ENCODE measurements around the gene PBRM1. TPM values are rescaled to one million over a fixed set of nuclear protein-coding genes. Genes with fewer than 3 reads are reported as not detected.

PBRM1 gene
- total and polyA plus RNA-seq, 2 experiments from 2014 or later = 42.6 to 60.3 TPM

DNA sequence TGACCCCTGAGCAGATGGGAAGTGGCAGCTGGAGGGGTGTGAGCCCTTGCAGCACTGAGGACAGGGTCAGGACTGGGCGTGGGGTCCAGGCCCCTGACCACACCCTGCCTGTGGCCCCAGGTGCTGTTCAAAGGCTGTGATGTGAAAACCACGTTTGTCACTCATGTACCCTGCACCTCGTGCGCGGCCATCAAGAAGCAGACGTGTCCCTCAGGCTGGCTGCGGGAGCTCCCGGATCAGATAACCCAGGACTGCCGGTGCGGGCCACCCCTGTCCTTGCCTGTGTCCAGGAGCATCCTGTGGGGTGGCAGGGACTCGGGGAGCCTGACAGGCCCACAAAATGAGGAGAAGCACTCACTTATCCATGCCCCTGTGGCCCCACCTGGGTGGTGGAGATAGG is 184.7 kb downstream of the PBRM1 start:
- Histone ChIP-seq H3K9me2 (ENCODE audit: insufficient read depth) (no peaks in the 10 kb centered on the region), H3K4me1 (ENCODE audit: insufficient read depth) (peaks cover 16% of the 10 kb centered on the region), H3K36me3 (ENCODE audit: low read depth) (no peaks in the 10 kb centered on the region), H3K27ac (no peak overlapping the region), H2AFZ (no peak overlapping the region), H3K27me3 (replicated peaks; ENCODE audit: insufficient read depth) (no peaks in the 10 kb centered on the region), H3K9me3 (ENCODE audit: low read depth) (no peaks in the 10 kb centered on the region), H3F3A (ENCODE audit: insufficient read depth) (0 out of 2 replicates have a peak, but pooled peaks cover 11% of the 10 kb centered on the region), H3K4me2 (ENCODE audit: unreplicated experiment) (no peak overlapping the region), H3K4me3 (no peak overlapping the region), H3K9ac (no peak overlapping the region), H3K79me2 (ENCODE audit: insufficient read depth) (no peaks in the 10 kb centered on the region), H4K20me1 (ENCODE audit: insufficient read depth) (no peaks in the 10 kb centered on the region)
- TF ChIP-seq EZH2phosphoT487 (IDR thresholded peaks at IDR 0.05; ENCODE audit: insufficient read depth, low read depth) (no peak), EZH2 (IDR thresholded peaks at IDR 0.05; ENCODE audit: insufficient read depth, poor library complexity, severe bottlenecking) (no peak)
- in situ Hi-C loops (cut with MboI) = no loop called here
- DNase-seq = no peak
- 87 to 93% methylated on average over 9 to 11 of the region's 11 CpGs for WGBS, 2 experiments (ENCODE audit: low coverage in 1 of 2, low lambda C conversion rate in 2 of 2, missing lambda C conversion rate in 2 of 2)

DNA sequence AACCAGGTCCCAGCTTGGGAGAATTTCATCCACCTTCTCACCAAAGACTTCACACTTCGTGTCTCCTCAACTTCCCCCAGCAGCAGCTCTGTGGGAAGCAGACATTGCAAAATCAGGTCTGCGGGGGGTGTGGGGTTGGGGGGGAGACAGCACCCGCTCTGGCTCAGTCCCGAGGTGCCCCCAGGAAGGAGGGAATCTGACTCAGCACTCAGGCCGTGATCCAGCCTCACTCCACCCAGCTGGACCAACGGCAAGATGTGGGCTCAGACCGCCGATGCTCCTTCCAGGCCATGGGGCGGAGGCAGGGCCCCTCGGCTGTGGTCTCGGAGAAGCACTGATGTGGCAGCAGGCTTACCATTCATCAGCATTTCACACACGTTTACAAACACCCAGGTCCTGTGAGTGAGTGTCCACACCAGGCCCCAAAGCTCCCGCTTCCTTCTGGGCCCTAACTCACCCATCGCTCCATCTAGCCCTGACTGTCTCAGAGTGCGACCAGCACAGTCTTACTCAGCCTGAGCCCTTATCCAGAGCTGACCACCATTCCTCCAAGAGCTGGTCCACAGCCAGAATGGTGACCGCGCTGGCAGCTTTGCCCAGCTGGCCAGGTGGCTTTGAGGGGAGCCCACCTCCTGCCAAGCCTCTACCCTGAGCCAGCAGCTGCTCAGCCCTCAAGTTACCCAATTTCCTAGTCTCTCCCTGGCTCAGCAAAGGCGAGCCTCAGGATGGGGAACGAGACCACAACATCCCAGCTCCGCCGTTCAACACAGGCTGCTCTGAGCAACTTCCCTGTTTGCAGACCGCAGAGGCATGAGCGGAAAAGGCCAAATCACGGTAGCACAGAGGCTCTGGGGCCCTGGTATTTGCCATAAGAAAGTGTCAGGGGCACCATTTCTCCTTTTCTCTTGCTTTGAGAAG is 187.3 kb downstream of the PBRM1 start:
- Histone ChIP-seq H3K4me3 (no peak overlapping the region), H3K9me2 (ENCODE audit: insufficient read depth) (no peaks in the 10 kb centered on the region), H3F3A (ENCODE audit: insufficient read depth) (0 out of 2 replicates have a peak, but pooled peaks cover 11% of the 10 kb centered on the region), H3K27ac (peak overlapping the region; percentile 58), H3K4me1 (ENCODE audit: insufficient read depth) (peaks cover 23% of the 10 kb centered on the region), H3K9ac (peak overlapping the region; percentile 51), H4K20me1 (ENCODE audit: insufficient read depth) (no peaks in the 10 kb centered on the region), H3K36me3 (ENCODE audit: low read depth) (no peaks in the 10 kb centered on the region), H3K79me2 (ENCODE audit: insufficient read depth) (no peaks in the 10 kb centered on the region), H3K27me3 (replicated peaks; ENCODE audit: insufficient read depth) (no peaks in the 10 kb centered on the region), H2AFZ (peak overlapping the region; percentile 36; the same call in 1 of the 2 replicates), H3K9me3 (ENCODE audit: low read depth) (no peaks in the 10 kb centered on the region), H3K4me2 (ENCODE audit: unreplicated experiment) (peak overlapping the region; percentile 44)
- in situ Hi-C loops (cut with MboI) = no loop called here
- TF ChIP-seq EZH2phosphoT487 (IDR thresholded peaks at IDR 0.05; ENCODE audit: insufficient read depth, low read depth) = no peak
- DNase-seq = peak; percentile 86
- WGBS, 2 experiments (ENCODE audit: low coverage in 1 of 2, low lambda C conversion rate in 2 of 2, missing lambda C conversion rate in 2 of 2) = 49 to 52% methylated on average over 24 of the region's 24 CpGs

DNA sequence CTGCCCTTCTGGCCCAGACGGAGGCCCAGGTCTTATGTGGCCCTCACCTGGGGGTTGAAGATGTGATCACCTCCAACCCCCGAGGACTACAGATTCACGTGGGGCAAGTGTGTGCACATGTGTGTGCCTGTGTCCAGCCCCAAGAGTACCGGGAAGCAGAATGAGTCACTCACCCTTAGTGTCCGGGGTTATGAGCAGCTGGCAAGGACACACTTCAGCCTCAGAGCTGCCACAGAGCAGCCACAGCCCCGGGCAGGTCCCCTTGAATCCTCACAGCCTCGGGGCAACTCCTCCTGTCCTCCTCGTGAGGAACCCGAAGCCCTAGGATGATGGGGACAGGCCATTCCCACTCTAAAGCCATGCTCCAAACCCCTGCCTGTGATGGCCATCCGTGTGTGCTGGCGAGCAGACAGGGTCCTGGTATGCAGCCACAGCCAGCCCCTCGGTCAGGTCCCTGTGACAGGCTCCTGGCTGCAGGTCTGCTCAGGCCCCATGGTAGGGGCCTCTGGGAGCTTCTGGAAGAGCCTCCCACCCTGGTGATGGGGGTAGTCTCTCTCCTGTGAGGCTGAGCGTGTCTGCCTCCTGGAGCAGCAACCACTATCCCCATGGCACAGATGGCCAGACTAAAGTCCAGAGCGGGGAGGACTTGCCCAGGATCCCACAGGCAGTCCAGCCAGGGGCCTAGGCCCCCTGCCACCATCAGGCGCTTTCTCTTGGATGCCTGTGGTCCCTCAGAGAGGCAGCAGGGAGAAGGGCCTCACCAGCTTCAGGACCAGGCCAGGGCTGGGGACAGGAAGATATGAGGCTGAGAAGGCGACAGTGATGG is 189.7 kb downstream of the PBRM1 start:
- WGBS, 2 experiments (ENCODE audit: low coverage in 1 of 2, low lambda C conversion rate in 2 of 2, missing lambda C conversion rate in 2 of 2) = 45% methylated on average over 16 of the region's 16 CpGs
- H4K20me1 ChIP-seq (ENCODE audit: insufficient read depth) = no peaks in the 10 kb centered on the region
- H3K79me2 ChIP-seq (ENCODE audit: insufficient read depth) = no peaks in the 10 kb centered on the region
- peaks cover 23% of the 10 kb centered on the region for H3K4me1 ChIP-seq (ENCODE audit: insufficient read depth)
- no peaks in the 10 kb centered on the region for H3K9me3 ChIP-seq (ENCODE audit: low read depth)
- H3K4me2 ChIP-seq (ENCODE audit: unreplicated experiment) = no peak overlapping the region
- peaks cover 7% of the 10 kb centered on the region; the same call in 1 of the 2 replicates for H3K36me3 ChIP-seq (ENCODE audit: low read depth)
- no peak overlapping the region for H2AFZ ChIP-seq
- H3K9ac ChIP-seq = no peak overlapping the region
- no peaks in the 10 kb centered on the region for H3K9me2 ChIP-seq (ENCODE audit: insufficient read depth)
- TF ChIP-seq EZH2 (IDR thresholded peaks at IDR 0.05; ENCODE audit: insufficient read depth, poor library complexity, severe bottlenecking) = no peak
- no peak for TF ChIP-seq EZH2phosphoT487 (IDR thresholded peaks at IDR 0.05; ENCODE audit: insufficient read depth, low read depth)
- no peaks in the 10 kb centered on the region for H3K27me3 ChIP-seq (replicated peaks; ENCODE audit: insufficient read depth)
- in situ Hi-C loops (cut with MboI) = no loop called here
- peak; percentile 72 for DNase-seq
- H3K27ac ChIP-seq = no peak overlapping the region
- H3K4me3 ChIP-seq = no peak overlapping the region
- H3F3A ChIP-seq (ENCODE audit: insufficient read depth) = 0 out of 2 replicates have a peak, but pooled peaks cover 11% of the 10 kb centered on the region

Small RNA genes within 50 kb of the gene (small RNA-seq; reads per million reads assigned to genes)
- not detected for gene AC006254.2 (ENCODE audit: low read depth, low replicate concordance)
- gene RF00569 (ENCODE audit: low read depth, low replicate concordance) = 2,210 reads per million, percentile 99 among the genes with 10 or more reads in this experiment
- not detected for gene RF01183 (ENCODE audit: low read depth, low replicate concordance)
- gene RNU6-856P (ENCODE audit: low read depth, low replicate concordance) = not detected
- not detected for gene RNU6ATAC16P (ENCODE audit: low read depth, low replicate concordance)
- 0.68 reads per million, percentile 18 among the genes with 10 or more reads in this experiment for gene SNORD19 (ENCODE audit: low read depth, low replicate concordance)
- gene SNORD19B (ENCODE audit: low read depth, low replicate concordance) = not detected
- gene SNORD69 (ENCODE audit: low read depth, low replicate concordance) = 169 reads per million, percentile 96 among the genes with 10 or more reads in this experiment

Other genes with a start within 250 kb of the PBRM1 start
- not detected in 2 replicates for gene SEMA3G, start 240.8 kb downstream of the PBRM1 start, total RNA-seq (2014; rRNA removed; shearing (Covaris generic))
- 0.06 and 0.21 TPM in 2 replicates for gene SEMA3G, start 240.8 kb downstream of the PBRM1 start, polyA plus RNA-seq (2016; fragmentation: Nextera tagmentation; extraction: Ambion mirVana)
- not detected in 2 replicates for gene TNNC1, start 231.9 kb downstream of the PBRM1 start, total RNA-seq (2014; rRNA removed; shearing (Covaris generic))
- gene TNNC1, start 231.9 kb downstream of the PBRM1 start, polyA plus RNA-seq (2016; fragmentation: Nextera tagmentation; extraction: Ambion mirVana) = 0.38 TPM in 1 of 2 replicates, not detected in the other
- gene NISCH, start 230.3 kb downstream of the PBRM1 start, total RNA-seq (2014; rRNA removed; shearing (Covaris generic)) = 53.7 and 70.4 TPM in 2 replicates
- 31.8 and 32.8 TPM in 2 replicates for gene NISCH, start 230.3 kb downstream of the PBRM1 start, polyA plus RNA-seq (2016; fragmentation: Nextera tagmentation; extraction: Ambion mirVana)
- gene STAB1, start 190.6 kb downstream of the PBRM1 start, total RNA-seq (2014; rRNA removed; shearing (Covaris generic)) = under 0.01 TPM in 1 of 2 replicates, not detected in the other
- not detected in 2 replicates for gene STAB1, start 190.6 kb downstream of the PBRM1 start, polyA plus RNA-seq (2016; fragmentation: Nextera tagmentation; extraction: Ambion mirVana)
- gene NT5DC2, start 152.1 kb downstream of the PBRM1 start, total RNA-seq (2014; rRNA removed; shearing (Covaris generic)) = 111 and 134 TPM in 2 replicates
- gene NT5DC2, start 152.1 kb downstream of the PBRM1 start, polyA plus RNA-seq (2016; fragmentation: Nextera tagmentation; extraction: Ambion mirVana) = 49.9 and 51.1 TPM in 2 replicates
- gene UQCC5, start 149.3 kb downstream of the PBRM1 start, total RNA-seq (2014; rRNA removed; shearing (Covaris generic)) = 0.32 and 5.3 TPM in 2 replicates
- gene UQCC5, start 149.3 kb downstream of the PBRM1 start, polyA plus RNA-seq (2016; fragmentation: Nextera tagmentation; extraction: Ambion mirVana) = 60.7 and 64.2 TPM in 2 replicates
- gene GNL3, start 119 bp upstream of the PBRM1 start, total RNA-seq (2014; rRNA removed; shearing (Covaris generic)) = 90.2 and 98.8 TPM in 2 replicates
- 95.3 and 108 TPM in 2 replicates for gene GNL3, start 119 bp upstream of the PBRM1 start, polyA plus RNA-seq (2016; fragmentation: Nextera tagmentation; extraction: Ambion mirVana)
- gene GLT8D1, start 19.9 kb upstream of the PBRM1 start, total RNA-seq (2014; rRNA removed; shearing (Covaris generic)) = 148 and 151 TPM in 2 replicates
- 140 and 149 TPM in 2 replicates for gene GLT8D1, start 19.9 kb upstream of the PBRM1 start, polyA plus RNA-seq (2016; fragmentation: Nextera tagmentation; extraction: Ambion mirVana)
- gene SPCS1, start 20.2 kb upstream of the PBRM1 start, total RNA-seq (2014; rRNA removed; shearing (Covaris generic)) = 184 and 271 TPM in 2 replicates
- gene SPCS1, start 20.2 kb upstream of the PBRM1 start, polyA plus RNA-seq (2016; fragmentation: Nextera tagmentation; extraction: Ambion mirVana) = 366 and 369 TPM in 2 replicates
- 15.8 and 17.6 TPM in 2 replicates for gene NEK4, start 85.0 kb upstream of the PBRM1 start, total RNA-seq (2014; rRNA removed; shearing (Covaris generic))
- 8.4 and 8.7 TPM in 2 replicates for gene NEK4, start 85.0 kb upstream of the PBRM1 start, polyA plus RNA-seq (2016; fragmentation: Nextera tagmentation; extraction: Ambion mirVana)
- gene ITIH1, start 91.7 kb upstream of the PBRM1 start, total RNA-seq (2014; rRNA removed; shearing (Covaris generic)) = not detected in 2 replicates
- not detected in 2 replicates for gene ITIH1, start 91.7 kb upstream of the PBRM1 start, polyA plus RNA-seq (2016; fragmentation: Nextera tagmentation; extraction: Ambion mirVana)
- gene ITIH3, start 108.9 kb upstream of the PBRM1 start, total RNA-seq (2014; rRNA removed; shearing (Covaris generic)) = not detected in 2 replicates
- gene ITIH3, start 108.9 kb upstream of the PBRM1 start, polyA plus RNA-seq (2016; fragmentation: Nextera tagmentation; extraction: Ambion mirVana) = not detected in 2 replicates
- gene ITIH4, start 144.8 kb upstream of the PBRM1 start, total RNA-seq (2014; rRNA removed; shearing (Covaris generic)) = 0.11 TPM in 1 of 2 replicates, not detected in the other
- gene ITIH4, start 144.8 kb upstream of the PBRM1 start, polyA plus RNA-seq (2016; fragmentation: Nextera tagmentation; extraction: Ambion mirVana) = not detected in 2 replicates
- gene MUSTN1, start 149.1 kb upstream of the PBRM1 start, total RNA-seq (2014; rRNA removed; shearing (Covaris generic)) = not detected in 2 replicates
- gene MUSTN1, start 149.1 kb upstream of the PBRM1 start, polyA plus RNA-seq (2016; fragmentation: Nextera tagmentation; extraction: Ambion mirVana) = not detected in 2 replicates
- gene STIMATE, start 211.6 kb upstream of the PBRM1 start, total RNA-seq (2014; rRNA removed; shearing (Covaris generic)) = 10.3 and 11.5 TPM in 2 replicates
- 9.2 and 9.3 TPM in 2 replicates for gene STIMATE, start 211.6 kb upstream of the PBRM1 start, polyA plus RNA-seq (2016; fragmentation: Nextera tagmentation; extraction: Ambion mirVana)

Data from GM23248 (cell line).